SK-N-SH (cell line): ENCODE results near the gene SCAI. TPM values are rescaled to one million over a fixed set of nuclear protein-coding genes. Genes with fewer than 3 reads are reported as not detected.

Experiments
- CTCF ChIA-PET: fragments of 300-600, 350-600 bp; formaldehyde crosslinking; extraction: SDS; loops from one replicate; lab custom pipeline; 2021; lab: Yijun Ruan, JAX
- POLR2A ChIA-PET: fragments of 350-600 bp; sonication (Branson Sonifier 250); formaldehyde crosslinking; extraction: SDS; loops from one replicate; lab custom pipeline; 2020; ENCODE audit warnings: antibody characterized with exemption, inconsistent platforms; lab: Yijun Ruan, JAX
- DNase-seq: peaks from one replicate; pipeline ENCODE4 v3.0.0; 2012
- H2AFZ ChIP-seq: fragments of 200-600 bp; sonication (generic); 2 replicates; pipeline ENCODE4 v1.8.1; 2016; ENCODE audit warnings: antibody characterized with exemption, mild to moderate bottlenecking, low read depth
- H3F3A ChIP-seq: fragments of 200-600 bp; sonication (generic); replicated peaks from 2 replicates; pipeline ENCODE3; 2016; ENCODE audit warnings: antibody characterized with exemption, mild to moderate bottlenecking; ENCODE audit not compliant: insufficient read depth
- H3K27ac ChIP-seq, 2 experiments: fragments of 200-500 bp in 1 of 2; fragments of 200-600 bp in 1 of 2; sonication (Bioruptor generic) in 1 of 2; sonication (generic), shearing (Covaris generic) in 1 of 2; 2 replicates each; pipeline versions ENCODE4 v1.5.1 to v1.6.1; 2014 to 2016; ENCODE audit warnings: low read depth in 2 of 2, inconsistent platforms in 1 of 2, low read length in 1 of 2, mild to moderate bottlenecking in 1 of 2, mixed read lengths in 1 of 2
- H3K27me3 ChIP-seq: fragments of 200-600 bp; sonication (generic), shearing (Covaris generic); 2 replicates; pipeline ENCODE4 v1.6.1; 2016; ENCODE audit warnings: mixed run types; ENCODE audit not compliant: insufficient read depth
- H3K36me3 ChIP-seq, 2 experiments: fragments of 200-500 bp in 1 of 2; fragments of 200-600 bp in 1 of 2; sonication (Bioruptor generic) in 1 of 2; sonication (generic) in 1 of 2; replicated peaks in 1 of 2; 2 replicates each; pipeline versions ENCODE3 to v1.5.1; 2014 to 2016; ENCODE audit warnings: low read length in 1 of 2, mild to moderate bottlenecking in 1 of 2; ENCODE audit not compliant: insufficient read depth in 2 of 2, control insufficient read depth in 1 of 2
- H3K4me1 ChIP-seq, 2 experiments: fragments of 200-500 bp in 1 of 2; fragments of 200-600 bp in 1 of 2; sonication (Bioruptor generic) in 1 of 2; sonication (generic), shearing (Covaris generic) in 1 of 2; 2 replicates each; pipeline versions ENCODE4 v1.5.1 to v1.6.1; 2014 to 2016; ENCODE audit warnings: low read depth in 1 of 2, low read length in 1 of 2, mixed run types in 1 of 2; ENCODE audit not compliant: insufficient read depth in 2 of 2, control insufficient read depth in 1 of 2
- H3K4me2 ChIP-seq: fragments of 200-600 bp; sonication (generic), shearing (Covaris generic); 2 replicates; pipeline ENCODE4 v1.6.1; 2017; ENCODE audit warnings: mixed run types
- H3K4me3 ChIP-seq, 2 experiments: fragments of 200-500 bp in 1 of 2; fragments of 200-600 bp in 1 of 2; sonication (Bioruptor generic) in 1 of 2; sonication (generic), shearing (Covaris generic) in 1 of 2; 2 replicates each; pipeline versions ENCODE4 v1.5.1 to v1.8.1; 2014 to 2016; ENCODE audit warnings: low read depth in 2 of 2, inconsistent platforms in 1 of 2, low read length in 1 of 2, mild to moderate bottlenecking in 1 of 2, mixed read lengths in 1 of 2, moderate library complexity in 1 of 2
- H3K79me2 ChIP-seq: fragments of 200-600 bp; sonication (generic); 2 replicates; pipeline ENCODE4 v1.8.1; 2017; ENCODE audit warnings: mild to moderate bottlenecking; ENCODE audit not compliant: insufficient read depth
- H3K9ac ChIP-seq: fragments of 200-600 bp; sonication (generic); 2 replicates; pipeline ENCODE4 v1.6.1; 2017; ENCODE audit warnings: mixed run types
- H3K9me2 ChIP-seq: fragments of 200-600 bp; sonication (generic); 2 replicates; pipeline ENCODE4 v1.6.1; 2017; ENCODE audit warnings: mixed run types
- H3K9me3 ChIP-seq: fragments of 200-600 bp; sonication (generic); 2 replicates; pipeline ENCODE4 v1.6.1; 2017; ENCODE audit warnings: mixed run types, mild to moderate bottlenecking, moderate library complexity
- H4K20me1 ChIP-seq: fragments of 200-600 bp; sonication (generic); 2 replicates; pipeline ENCODE4 v1.6.1; 2017; ENCODE audit warnings: mild to moderate bottlenecking, mixed run types; ENCODE audit not compliant: insufficient read depth
- CHD2 ChIP-seq: fragments of 150-350 bp; IDR thresholded peaks from 2 replicates; pipeline ENCODE4 v1.6.1; 2018; ENCODE audit warnings: low read length; ENCODE audit not compliant: partially characterized antibody
- EZH2phosphoT487 ChIP-seq: fragments of 200-600 bp; sonication (generic); IDR thresholded peaks from 2 replicates; pipeline ENCODE4 v1.6.1; 2017; ENCODE audit warnings: low read depth, mixed run types, mild to moderate bottlenecking, antibody characterized with exemption, moderate library complexity, borderline replicate concordance
- FOXJ3 ChIP-seq: sonication (generic); formaldehyde crosslinking; IDR thresholded peaks from 2 replicates; pipeline ENCODE4 v1.5.1; 2020; ENCODE audit warnings: mild to moderate bottlenecking, missing genetic modification reagents
- FOXM1 ChIP-seq: IDR thresholded peaks from 2 replicates; pipeline ENCODE4 v1.4.0; 2012; ENCODE audit warnings: low read depth, mild to moderate bottlenecking
- GATA2 ChIP-seq: sonication (generic); formaldehyde crosslinking; IDR thresholded peaks from 2 replicates; pipeline ENCODE4 v1.5.0; 2020; ENCODE audit warnings: mild to moderate bottlenecking, missing genetic modification reagents
- IRF3 ChIP-seq: fragments of 150-350 bp; IDR thresholded peaks from 2 replicates; pipeline ENCODE4 v1.6.1; 2016; ENCODE audit warnings: mild to moderate bottlenecking, low read depth, low read length
- JUND ChIP-seq: IDR thresholded peaks from 2 replicates; pipeline ENCODE4 v1.4.0; 2012
- MEF2A ChIP-seq: IDR thresholded peaks from 2 replicates; pipeline ENCODE4 v1.4.0; 2012; ENCODE audit warnings: low read depth, borderline replicate concordance
- MXI1 ChIP-seq: IDR thresholded peaks from 2 replicates; pipeline ENCODE4 v1.6.1; 2012; ENCODE audit warnings: mild to moderate bottlenecking, low read depth, low read length, improper control_type of control experiment
- NRF1 ChIP-seq: IDR thresholded peaks from 2 replicates; pipeline ENCODE4 v1.6.1; 2012; ENCODE audit warnings: low read depth, mild to moderate bottlenecking, low read length
- REST ChIP-seq: IDR thresholded peaks from 2 replicates; pipeline ENCODE4 v1.6.1; 2012; ENCODE audit warnings: mild to moderate bottlenecking, low read depth, low read length, moderate library complexity
- RFX5 ChIP-seq: IDR thresholded peaks from 2 replicates; pipeline ENCODE4 v1.6.1; 2012; ENCODE audit warnings: mild to moderate bottlenecking, improper control_type of control experiment, low read length
- TAF1 ChIP-seq: IDR thresholded peaks from 2 replicates; pipeline ENCODE4 v1.6.1; 2012; ENCODE audit warnings: low read depth, mild to moderate bottlenecking, low read length, moderate library complexity, borderline replicate concordance
- TEAD4 ChIP-seq: IDR thresholded peaks from 2 replicates; pipeline ENCODE4 v1.4.0; 2012; ENCODE audit warnings: mild to moderate bottlenecking, borderline replicate concordance; ENCODE audit not compliant: insufficient read depth
- YY1 ChIP-seq: IDR thresholded peaks from 2 replicates; pipeline ENCODE4 v1.4.0; 2012; ENCODE audit warnings: low read depth, mild to moderate bottlenecking
- WGBS: methylation state at CpG from one replicate; pipeline ENCODE4 v1.1.6; 2017; ENCODE audit warnings: low lambda C conversion rate; 5-methylcytosine and 5-hydroxymethylcytosine counted together
- polyA plus RNA-seq, 3 experiments: library from polyadenylated mRNA; depleted of rRNA; stranded (reverse); fragments of >200 nt; gene quantifications; 2 replicates each; pipeline ENCODE4 v1.2.3, GENCODE V29; 2012

Gene SCAI
- polyA plus RNA-seq, 1 of the 3 experiments (the other 2 are of a cell fraction), result 0.85 TPM

- no peaks in the 10 kb centered on the region; a peak in 1 of 4 replicates for H3K4me1 ChIP-seq
- TF ChIP-seq TEAD4 (no peak), FOXJ3 (CRISPR knock-in tag) (no peak), MEF2A (no peak), CHD2 (no peak), REST (no peak), GATA2 (CRISPR knock-in tag) (no peak), EZH2phosphoT487 (no peak), MXI1 (no peak)
- 91% methylated on average over 4 of the region's 4 CpGs for WGBS
- no peak overlapping the region for H3K4me2 ChIP-seq
- no peak overlapping the region for H3K4me3 ChIP-seq
- ChIA-PET POLR2A (no interaction called here), CTCF (no interaction called here)
- H3K9me3 ChIP-seq, result no peaks in the 10 kb centered on the region
- no peaks in the 10 kb centered on the region for H3K27me3 ChIP-seq
- peaks cover 26% of the 10 kb centered on the region for H3K79me2 ChIP-seq
- DNase-seq, result no peak
- H3K9me2 ChIP-seq, result no peaks in the 10 kb centered on the region
- peaks cover 10% of the 10 kb centered on the region for H3F3A ChIP-seq
- peaks cover 50 to 56% of the 10 kb centered on the region in 2 experiments for H3K36me3 ChIP-seq
- H2AFZ ChIP-seq, result no peak overlapping the region
- no peaks in the 10 kb centered on the region for H4K20me1 ChIP-seq
- H3K27ac ChIP-seq, result no peak overlapping the region
- H3K9ac ChIP-seq, result no peak overlapping the region
These were observed 10.5 kb upstream of the SCAI start for GRCh38 chr9:125153712-125154367.

- no peaks in the 10 kb centered on the region for H3K9me2 ChIP-seq
- no peak overlapping the region for H3K4me3 ChIP-seq
- H2AFZ ChIP-seq, result no peak overlapping the region
- ChIA-PET POLR2A (no interaction called here), CTCF (interaction anchor here (1.0 to 2.4 kb wide), 2 partner anchors 8 to 299 kb away, joined by 3 to 7 read pairs; partner anchors contain the start of genes SCAI and WDR38)
- H3K4me2 ChIP-seq, result no peak overlapping the region
- no peaks in the 10 kb centered on the region for H3K9me3 ChIP-seq
- no peak overlapping the region for H3K9ac ChIP-seq
- H3K27me3 ChIP-seq, result no peaks in the 10 kb centered on the region
- H3K4me1 ChIP-seq, result peaks cover 0 to 2% of the 10 kb centered on the region in 2 experiments; a peak in 2 of 4 replicates
- peaks cover 9% of the 10 kb centered on the region for H3F3A ChIP-seq
- no peaks in the 10 kb centered on the region for H4K20me1 ChIP-seq
- peaks cover 50 to 59% of the 10 kb centered on the region in 2 experiments for H3K36me3 ChIP-seq
- peaks cover 8% of the 10 kb centered on the region; the same call in 1 of the 2 replicates for H3K79me2 ChIP-seq
- TF ChIP-seq RFX5 (no peak), JUND (no peak), YY1 (no peak), FOXM1 (no peak), REST (no peak), TAF1 (no peak), NRF1 (no peak), IRF3 (no peak), MEF2A (no peak), EZH2phosphoT487 (no peak)
- DNase-seq, result no peak
- WGBS, result 100% methylated on average over 2 of the region's 2 CpGs
- H3K27ac ChIP-seq, result no peak overlapping the region
These were observed 8.4 kb upstream of the SCAI start for GRCh38 chr9:125151730-125152129.
